ENCODE data around the gene MRPL12.
A peak's percentile ranks its signal among the peaks of the same experiment; 100 is the strongest.

The MRPL12 gene

DNA sequence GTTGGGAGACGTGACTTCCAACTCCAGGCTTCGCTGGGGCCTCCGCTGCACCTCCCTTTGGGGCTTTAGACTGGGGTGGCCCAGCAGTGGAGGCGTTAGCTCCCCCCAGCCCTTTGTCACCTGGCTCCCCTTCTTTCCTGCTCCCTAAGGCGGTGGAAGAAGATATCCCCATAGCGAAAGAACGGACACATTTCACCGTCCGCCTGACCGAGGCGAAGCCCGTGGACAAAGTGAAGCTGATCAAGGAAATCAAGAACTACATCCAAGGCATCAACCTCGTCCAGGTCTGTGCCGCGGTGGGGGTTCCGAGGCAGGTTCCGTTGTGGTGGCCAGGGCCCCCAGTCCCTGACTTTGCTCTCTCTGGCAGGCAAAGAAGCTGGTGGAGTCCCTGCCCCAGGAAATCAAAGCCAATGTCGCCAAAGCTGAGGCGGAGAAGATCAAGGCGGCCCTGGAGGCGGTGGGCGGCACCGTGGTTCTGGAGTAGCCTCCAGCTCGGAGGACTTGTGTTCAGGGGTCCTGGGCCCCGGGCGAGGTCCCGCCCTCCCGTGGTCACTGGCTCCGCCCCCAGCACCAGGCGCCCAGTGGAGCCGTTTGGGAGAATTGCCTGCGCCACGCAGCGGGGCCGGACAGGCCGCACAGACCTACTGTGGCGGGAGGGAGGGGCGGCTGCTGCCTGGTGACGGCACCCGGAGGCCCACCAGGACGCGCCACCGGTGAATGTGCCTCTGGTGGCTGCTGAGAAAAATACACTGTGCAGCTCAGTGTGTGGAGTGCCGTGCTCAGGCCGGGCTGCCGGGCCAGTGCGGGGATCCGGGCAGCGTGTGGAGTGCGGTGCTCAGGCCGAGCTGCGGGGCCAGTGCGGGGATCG is 3.8 kb downstream of the MRPL12 start:
- TF ChIP-seq, protein P1, sequence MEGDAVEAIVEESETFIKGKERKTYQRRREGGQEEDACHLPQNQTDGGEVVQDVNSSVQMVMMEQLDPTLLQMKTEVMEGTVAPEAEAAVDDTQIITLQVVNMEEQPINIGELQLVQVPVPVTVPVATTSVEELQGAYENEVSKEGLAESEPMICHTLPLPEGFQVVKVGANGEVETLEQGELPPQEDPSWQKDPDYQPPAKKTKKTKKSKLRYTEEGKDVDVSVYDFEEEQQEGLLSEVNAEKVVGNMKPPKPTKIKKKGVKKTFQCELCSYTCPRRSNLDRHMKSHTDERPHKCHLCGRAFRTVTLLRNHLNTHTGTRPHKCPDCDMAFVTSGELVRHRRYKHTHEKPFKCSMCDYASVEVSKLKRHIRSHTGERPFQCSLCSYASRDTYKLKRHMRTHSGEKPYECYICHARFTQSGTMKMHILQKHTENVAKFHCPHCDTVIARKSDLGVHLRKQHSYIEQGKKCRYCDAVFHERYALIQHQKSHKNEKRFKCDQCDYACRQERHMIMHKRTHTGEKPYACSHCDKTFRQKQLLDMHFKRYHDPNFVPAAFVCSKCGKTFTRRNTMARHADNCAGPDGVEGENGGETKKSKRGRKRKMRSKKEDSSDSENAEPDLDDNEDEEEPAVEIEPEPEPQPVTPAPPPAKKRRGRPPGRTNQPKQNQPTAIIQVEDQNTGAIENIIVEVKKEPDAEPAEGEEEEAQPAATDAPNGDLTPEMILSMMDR (IDR thresholded peaks at IDR 0.05; ENCODE audit: control insufficient read depth, extremely low read depth, insufficient read depth), result no peak
- no peak for DNase-seq (ENCODE audit: low read depth)
- no peak overlapping the region for H3K4me3 ChIP-seq (ENCODE audit: low read depth, low read length)

- no peak overlapping the region for H3K4me3 ChIP-seq (ENCODE audit: low read depth, low read length)
- TF ChIP-seq, protein P1 (IDR thresholded peaks at IDR 0.05; ENCODE audit: control insufficient read depth, extremely low read depth, insufficient read depth), result no peak
- no peak for DNase-seq (ENCODE audit: low read depth)
These were observed 4.8 kb downstream of the MRPL12 start for GRCh38 chr17:81707725-81708646.

GRCh38 chr17:81708739-81709185 is 5.6 kb downstream of the MRPL12 start:
- TF ChIP-seq, protein P1 (IDR thresholded peaks at IDR 0.05; ENCODE audit: control insufficient read depth, extremely low read depth, insufficient read depth), result no peak

GRCh38 chr17:81710514-81711308 is 7.5 kb downstream of the MRPL12 start:
- TF ChIP-seq, protein P1 (IDR thresholded peaks at IDR 0.05; ENCODE audit: control insufficient read depth, extremely low read depth, insufficient read depth), result no peak
- peak overlapping the region; percentile 40 for H3K4me3 ChIP-seq (ENCODE audit: low read depth, low read length)
- DNase-seq (ENCODE audit: low read depth), result no peak

More at GRCh38 chr17:81708739-81709185, 5.6 kb downstream of the MRPL12 start:
- H3K4me3 ChIP-seq (ENCODE audit: low read depth, low read length), result no peak overlapping the region
- no peak for DNase-seq (ENCODE audit: low read depth)

DNA sequence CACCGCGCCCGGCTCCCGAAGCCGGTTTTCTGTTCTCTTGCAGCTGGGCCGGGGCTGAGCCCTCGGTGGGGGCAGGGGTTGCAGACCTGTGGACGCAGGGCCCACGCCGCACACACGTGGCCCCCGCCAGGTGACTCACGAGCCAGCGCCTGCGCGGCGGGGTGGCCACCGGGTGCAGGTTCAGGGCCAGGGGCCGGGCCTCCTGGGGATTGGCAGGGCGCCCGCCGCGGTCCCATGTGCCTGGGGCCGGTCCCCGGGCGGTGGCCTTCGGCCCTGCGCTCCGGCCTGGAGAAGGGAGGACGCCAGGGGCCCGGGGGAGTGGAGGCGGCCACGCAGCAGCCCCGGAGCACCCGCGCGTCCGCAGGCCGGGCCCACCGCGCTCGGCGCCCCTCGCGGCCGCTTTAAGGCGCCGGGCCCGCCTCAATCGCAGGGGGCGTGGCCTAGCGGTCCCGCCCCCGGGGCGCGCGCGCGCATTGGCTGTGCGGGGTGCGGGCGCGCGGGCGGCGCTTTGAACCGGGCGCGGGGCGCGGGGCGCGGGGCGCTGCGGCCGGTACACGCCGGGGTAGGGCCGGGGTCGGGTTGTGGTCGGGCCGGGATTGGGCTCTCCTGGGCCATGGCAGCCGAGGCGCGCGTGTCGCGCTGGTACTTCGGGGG is 8.8 kb downstream of the MRPL12 start, which contains the start of gene SLC25A10:
TSS of gene SLC25A10 (plus strand) at position 471 of the 654 bp plus-strand sequence. CDS start at position 614, 143 bp downstream.
- peak; percentile 78 for DNase-seq (ENCODE audit: low read depth)
- TF ChIP-seq, protein P1 (IDR thresholded peaks at IDR 0.05; ENCODE audit: control insufficient read depth, extremely low read depth, insufficient read depth), result no peak
- H3K4me3 ChIP-seq (ENCODE audit: low read depth, low read length), result peak within 1 kb of the TSS; percentile 98

All from LNCaP clone FGC (cell line).